ENCODE data around the gene GOSR1.
"Not testable (repeated sequence)": the region's sequence is repeated elsewhere in the genome, so short reads cannot be mapped to it uniquely, and the experiment has no call there.

GOSR1 gene

GRCh38 chr17:30563131-30563904 lies 86.1 kb downstream of the GOSR1 start:
- not testable (repeated sequence) for DNase-seq

- not testable (repeated sequence) for DNase-seq
Measured at GRCh38 chr17:30563905-30564390, 86.7 kb downstream of the GOSR1 start.

- not testable (repeated sequence) for DNase-seq
Measured at GRCh38 chr17:30564422-30565072, 87.3 kb downstream of the GOSR1 start.

- DNase-seq = no peak
Measured at GRCh38 chr17:30565073-30565935, 88.1 kb downstream of the GOSR1 start.

- DNase-seq = not testable (repeated sequence)
Measured at GRCh38 chr17:30566104-30566503, 88.9 kb downstream of the GOSR1 start.

GRCh38 chr17:30566516-30567225 lies 89.5 kb downstream of the GOSR1 start:
- not testable (repeated sequence) for DNase-seq

- DNase-seq = no peak
Measured at GRCh38 chr17:30567231-30568116, 90.3 kb downstream of the GOSR1 start.

- no peak for DNase-seq
Measured at GRCh38 chr17:30568117-30568430, 90.9 kb downstream of the GOSR1 start.

- not testable (repeated sequence) for DNase-seq
Measured at GRCh38 chr17:30569531-30570175, 92.4 kb downstream of the GOSR1 start.

DNA sequence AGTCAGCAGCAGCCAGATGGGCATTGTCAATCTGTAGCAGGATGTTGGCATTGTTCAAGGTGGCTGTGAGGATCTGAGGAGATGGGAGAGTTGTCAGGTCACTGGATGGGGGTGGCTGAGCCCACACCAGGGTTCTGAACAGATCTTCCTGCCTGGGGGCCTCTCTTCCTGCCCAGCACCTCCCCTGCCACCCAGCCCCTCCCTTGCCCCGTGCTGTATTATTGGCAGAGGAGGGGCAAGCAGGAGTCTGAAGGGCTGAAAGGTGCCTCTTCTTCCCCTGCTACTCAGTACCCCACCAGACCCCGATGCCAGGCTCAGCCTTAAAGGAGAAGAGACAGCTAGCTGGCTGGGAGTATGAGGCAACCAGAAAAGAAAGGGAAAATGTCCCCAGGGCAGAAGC lies 93.0 kb downstream of the GOSR1 start:
- DNase-seq = no peak

DNA sequence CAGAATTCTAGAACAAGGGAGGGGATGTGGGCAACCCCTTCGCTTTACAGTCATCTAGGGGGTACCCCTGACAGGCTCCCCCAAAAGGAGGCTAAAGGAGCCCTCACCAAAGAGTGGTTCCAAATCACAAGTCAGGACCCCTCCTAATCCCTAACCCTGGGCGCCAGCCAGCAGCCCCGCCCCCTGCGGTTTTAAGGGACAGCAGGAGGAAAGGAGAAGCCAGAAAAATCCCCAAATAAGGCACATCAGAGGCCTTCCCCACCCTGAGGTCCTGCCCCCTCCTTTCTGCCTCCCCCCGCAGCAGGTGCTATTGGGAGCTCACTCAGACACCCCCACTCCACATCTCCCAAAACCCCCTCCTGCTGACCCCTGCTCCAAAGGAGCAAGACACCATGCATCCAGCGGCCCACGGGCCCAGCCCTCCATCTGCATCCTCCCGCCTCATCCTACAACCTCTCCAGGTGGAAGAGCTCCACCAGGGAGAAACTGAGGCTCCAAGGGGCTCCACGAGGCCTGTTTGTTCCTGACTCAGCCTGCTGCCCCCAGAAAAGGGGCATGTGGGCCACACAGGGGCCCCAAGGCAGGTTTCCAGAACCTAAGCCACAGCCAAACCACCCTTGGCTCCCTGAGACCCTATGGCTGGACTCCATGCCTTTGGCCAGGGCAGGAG lies 93.5 kb downstream of the GOSR1 start:
- DNase-seq = no peak

DNA sequence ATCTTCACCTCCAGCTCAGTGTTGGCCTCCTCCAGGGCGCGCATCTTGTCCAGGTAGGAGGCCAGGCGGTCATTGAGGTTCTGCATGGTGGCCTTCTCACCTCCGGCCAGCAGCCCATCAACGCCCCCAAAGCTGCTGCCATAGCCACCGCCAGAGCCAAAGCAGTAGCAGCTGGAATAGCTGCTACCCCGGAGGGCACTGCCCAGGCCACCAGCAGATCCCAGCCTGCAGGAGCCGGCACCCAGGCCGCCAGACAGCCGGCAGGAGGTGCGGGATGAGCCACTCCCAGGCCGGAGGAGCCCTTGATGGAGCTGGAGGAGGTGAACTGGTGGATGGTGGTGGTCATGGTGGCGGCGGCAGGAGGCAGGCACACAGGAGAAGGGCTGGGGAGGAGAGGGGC lies 94.2 kb downstream of the GOSR1 start:
- DNase-seq = not testable (repeated sequence)

GRCh38 chr17:30571921-30572320 lies 94.7 kb downstream of the GOSR1 start:
- DNase-seq = no peak

- DNase-seq = not testable (repeated sequence)
Measured at GRCh38 chr17:30572651-30573554, 95.7 kb downstream of the GOSR1 start.

- no peak for DNase-seq
Measured at GRCh38 chr17:30573603-30574175, 96.5 kb downstream of the GOSR1 start.

GRCh38 chr17:30574309-30574708 lies 97.1 kb downstream of the GOSR1 start:
- not testable (repeated sequence) for DNase-seq

DNA sequence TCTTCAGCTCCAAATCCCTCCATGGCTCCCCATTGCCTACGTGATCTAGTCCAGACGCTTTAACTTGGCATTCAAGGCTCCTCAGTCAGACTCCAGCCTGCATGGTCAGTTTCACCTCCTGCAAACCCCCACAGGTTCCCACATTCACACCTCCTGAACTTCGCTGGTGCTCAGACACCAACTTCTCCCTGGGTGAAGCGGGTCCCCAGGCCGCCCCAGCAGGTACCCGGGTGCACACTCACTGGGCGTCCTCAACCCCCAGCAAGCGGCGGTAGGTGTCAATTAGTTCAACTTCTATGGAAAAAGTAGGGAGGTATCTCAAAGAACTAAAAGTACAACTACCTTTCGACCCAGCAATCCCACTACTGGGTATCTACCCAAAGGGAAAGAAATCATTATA lies 97.6 kb downstream of the GOSR1 start:
- not testable (repeated sequence) for DNase-seq

DNA sequence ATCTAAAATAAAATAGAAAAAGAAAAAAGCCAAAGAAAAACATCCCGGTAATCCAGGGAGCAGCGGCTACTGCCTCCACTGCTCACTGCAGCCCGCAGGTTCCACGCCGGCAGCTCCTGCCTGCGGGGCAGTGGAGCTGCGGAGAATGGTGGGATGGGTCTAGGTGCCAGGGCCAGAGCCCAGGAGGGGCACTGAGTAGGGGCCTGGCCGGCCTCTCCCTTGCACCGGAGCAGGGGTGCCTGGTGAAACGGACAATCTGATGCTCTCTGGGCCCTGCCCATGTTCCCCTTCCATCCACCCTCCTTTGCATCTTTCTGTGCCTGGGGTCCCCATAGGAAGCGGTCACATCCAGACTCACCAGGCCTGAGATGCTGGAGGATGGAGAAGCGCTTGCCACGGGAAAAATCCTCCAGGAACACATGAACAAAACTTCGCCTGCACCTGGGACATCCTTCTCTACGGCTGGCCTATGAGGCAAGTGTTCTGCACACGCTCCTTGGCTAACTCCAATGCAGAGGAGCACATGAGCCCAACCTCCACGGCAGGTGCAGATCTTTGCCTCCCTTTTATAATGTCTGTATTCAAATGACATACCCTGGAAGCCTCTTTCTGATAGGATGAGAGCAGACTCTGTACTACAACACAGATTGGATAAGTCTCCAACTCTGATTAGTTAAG lies 98.6 kb downstream of the GOSR1 start:
- DNase-seq = not testable (repeated sequence)

Measured in NCI-H446 treated with DMSO at 0.1 percent for 48 hours (cell line).